ENCODE measurements around the gene CCM2. TPM values are rescaled to one million over a fixed set of nuclear protein-coding genes. Genes with fewer than 3 reads are reported as not detected.

CCM2 gene
- total and polyA plus RNA-seq, 12 donors, result 36.1 to 84.5 (median 50.7) TPM

DNA sequence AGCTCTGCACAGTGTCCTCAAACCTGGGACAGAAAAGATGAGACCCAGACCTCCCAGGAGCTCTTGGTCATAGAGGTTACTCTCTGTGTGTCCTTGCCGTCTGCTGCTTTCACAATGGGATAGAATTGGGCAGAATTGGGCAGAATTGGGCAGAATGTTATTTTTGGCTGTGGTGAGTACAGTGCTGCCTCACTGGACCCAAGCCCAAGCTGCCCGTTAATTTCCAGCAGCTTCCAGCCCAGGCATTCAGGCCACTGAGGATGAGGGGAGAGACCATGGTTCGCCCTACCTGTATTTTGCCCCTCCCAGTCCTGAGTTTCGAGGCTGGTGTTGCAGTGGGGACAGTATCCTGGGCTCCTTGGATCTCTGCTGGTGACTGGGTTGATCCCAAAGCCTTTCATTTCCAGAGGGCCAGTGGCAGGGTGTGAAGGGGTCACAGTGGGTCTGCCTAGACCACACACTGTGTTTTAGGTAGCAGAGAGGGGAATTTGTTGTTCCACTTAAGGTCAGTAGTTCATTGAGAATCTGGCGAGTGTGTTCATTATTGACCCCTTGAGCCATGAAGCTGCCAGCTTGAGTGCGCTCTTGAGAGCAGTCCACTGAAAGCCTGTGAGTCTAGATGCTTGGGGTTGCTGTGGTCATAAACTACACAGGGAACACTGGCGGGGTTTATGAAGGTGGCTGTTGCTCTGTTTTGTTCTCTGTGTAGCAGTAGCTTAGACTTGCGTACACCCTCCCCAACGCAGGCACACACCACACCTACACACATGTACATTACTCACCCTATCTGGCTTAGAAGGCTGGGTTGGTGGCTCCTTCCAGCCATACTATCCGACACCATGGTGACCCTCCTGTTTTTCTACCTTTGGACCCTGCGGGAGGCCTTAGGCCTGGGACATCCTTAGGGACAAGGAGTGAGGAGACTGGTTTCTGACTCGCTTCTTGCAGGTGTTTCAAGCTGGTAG is 65.3 kb downstream of the CCM2 start:
- Histone ChIP-seq H3K4me3 (no peak overlapping the region), H3K27ac (no peak overlapping the region), H3K27me3 (no peaks in the 10 kb centered on the region), H3K4me1 (replicated peaks in 1 of 2) (no peaks in the 10 kb centered on the region), H3K36me3 (replicated peaks in 1 of 2) (peaks cover 0 to 35% of the 10 kb centered on the region in 2 donors), H3K9me3 (replicated peaks in 1 of 3) (no peaks in the 10 kb centered on the region)
- TF ChIP-seq, protein P1, sequence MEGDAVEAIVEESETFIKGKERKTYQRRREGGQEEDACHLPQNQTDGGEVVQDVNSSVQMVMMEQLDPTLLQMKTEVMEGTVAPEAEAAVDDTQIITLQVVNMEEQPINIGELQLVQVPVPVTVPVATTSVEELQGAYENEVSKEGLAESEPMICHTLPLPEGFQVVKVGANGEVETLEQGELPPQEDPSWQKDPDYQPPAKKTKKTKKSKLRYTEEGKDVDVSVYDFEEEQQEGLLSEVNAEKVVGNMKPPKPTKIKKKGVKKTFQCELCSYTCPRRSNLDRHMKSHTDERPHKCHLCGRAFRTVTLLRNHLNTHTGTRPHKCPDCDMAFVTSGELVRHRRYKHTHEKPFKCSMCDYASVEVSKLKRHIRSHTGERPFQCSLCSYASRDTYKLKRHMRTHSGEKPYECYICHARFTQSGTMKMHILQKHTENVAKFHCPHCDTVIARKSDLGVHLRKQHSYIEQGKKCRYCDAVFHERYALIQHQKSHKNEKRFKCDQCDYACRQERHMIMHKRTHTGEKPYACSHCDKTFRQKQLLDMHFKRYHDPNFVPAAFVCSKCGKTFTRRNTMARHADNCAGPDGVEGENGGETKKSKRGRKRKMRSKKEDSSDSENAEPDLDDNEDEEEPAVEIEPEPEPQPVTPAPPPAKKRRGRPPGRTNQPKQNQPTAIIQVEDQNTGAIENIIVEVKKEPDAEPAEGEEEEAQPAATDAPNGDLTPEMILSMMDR (IDR thresholded peaks at IDR 0.05), result no peak
- no peak for TF ChIP-seq POLR2A (IDR thresholded peaks at IDR 0.05)
- DNase-seq, result peak in 3 of 7 donors; percentile 6 to 50 (median 32)
- 76 to 94% (median 87%) methylated on average over 11 to 12 of the region's 12 CpGs for WGBS, 4 donors
- intact Hi-C loops (cut with DNase I), result no loop called here

DNA sequence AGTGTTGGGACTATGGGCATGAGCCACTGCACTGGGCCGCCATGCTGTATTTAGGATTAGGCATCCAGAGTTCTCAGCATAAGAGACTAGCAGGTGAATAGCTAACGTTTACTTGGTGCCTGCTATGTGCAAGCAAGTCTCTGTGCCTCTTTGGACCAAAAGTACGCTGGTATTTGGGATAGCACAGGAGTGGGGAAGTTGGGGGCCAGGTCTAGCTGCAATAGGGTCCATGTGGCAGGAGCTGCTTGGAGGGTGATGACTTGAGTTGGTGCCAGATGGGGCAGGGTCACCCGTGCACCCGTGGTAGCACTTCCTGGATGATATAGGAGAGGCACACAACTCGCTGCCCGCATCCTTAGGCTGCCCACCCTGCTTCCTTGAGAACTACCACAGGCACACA is 66.4 kb downstream of the CCM2 start:
- Histone ChIP-seq H3K36me3 (replicated peaks in 1 of 2) (peaks cover 0 to 36% of the 10 kb centered on the region in 2 donors), H3K9me3 (replicated peaks in 1 of 3) (no peaks in the 10 kb centered on the region), H3K4me1 (replicated peaks in 1 of 2) (no peaks in the 10 kb centered on the region), H3K27ac (no peak overlapping the region), H3K4me3 (no peak overlapping the region), H3K27me3 (no peaks in the 10 kb centered on the region)
- DNase-seq, result peak in 2 of 7 donors; percentile 14 to 46
- TF ChIP-seq POLR2A (IDR thresholded peaks at IDR 0.05), result no peak
- TF ChIP-seq, protein P1 (IDR thresholded peaks at IDR 0.05), result no peak
- 80 to 91% (median 87%) methylated on average over 7 of the region's 7 CpGs for WGBS, 4 donors
- intact Hi-C loops (cut with DNase I), result no loop called here

- WGBS, 4 donors, result 92 to 94% (median 94%) methylated on average over 3 of the region's 3 CpGs
- no peak overlapping the region for H3K4me3 ChIP-seq
- no peaks in the 10 kb centered on the region for H3K4me1 ChIP-seq (replicated peaks in 1 of 2)
- TF ChIP-seq, protein P1 (IDR thresholded peaks at IDR 0.05), result no peak
- no peak for TF ChIP-seq POLR2A (IDR thresholded peaks at IDR 0.05)
- no peaks in the 10 kb centered on the region for H3K27me3 ChIP-seq
- H3K27ac ChIP-seq, result no peak overlapping the region
- H3K9me3 ChIP-seq (replicated peaks in 1 of 3), result no peaks in the 10 kb centered on the region
- intact Hi-C loops (cut with DNase I), result no loop called here
- peak in 1 of 7 donors; percentile 29 for DNase-seq
- H3K36me3 ChIP-seq (replicated peaks in 1 of 2), result peaks cover 0 to 44% of the 10 kb centered on the region in 2 donors
These were observed 67.6 kb downstream of the CCM2 start for GRCh38 chr7:45067582-45067981.

- DNase-seq, result peak in 1 of 7 donors; percentile 35
- Histone ChIP-seq H3K4me3 (no peak overlapping the region), H3K4me1 (replicated peaks in 1 of 2) (no peaks in the 10 kb centered on the region), H3K27me3 (no peaks in the 10 kb centered on the region), H3K27ac (no peak overlapping the region), H3K36me3 (replicated peaks in 1 of 2) (peaks cover 0 to 52% of the 10 kb centered on the region in 2 donors), H3K9me3 (replicated peaks in 1 of 3) (no peaks in the 10 kb centered on the region)
- WGBS, 4 donors, result 91 to 95% (median 93%) methylated on average over 12 to 15 of the region's 15 CpGs
- TF ChIP-seq, protein P1 (IDR thresholded peaks at IDR 0.05), result no peak
- no peak for TF ChIP-seq POLR2A (IDR thresholded peaks at IDR 0.05)
- intact Hi-C loops (cut with DNase I), result no loop called here
These were observed 68.4 kb downstream of the CCM2 start for GRCh38 chr7:45068236-45069023.
